Mucosa of descending colon (tissue), 3 donors: Measurements from ENCODE around the gene CDC73. TPM values are rescaled to one million over a fixed set of nuclear protein-coding genes. Genes with fewer than 3 reads are reported as not detected.

Experiments used
- ATAC-seq: fragments of 200-7000 bp; cut with Tn5 transposase; one replicate; pipeline ENCODE4 v1.9.1; 2020; ENCODE audit warnings: mild to moderate bottlenecking, moderate library complexity
- DNase-seq, 3 donors: peaks; one replicate each; pipeline ENCODE4 v3.0.0-alpha.2; 2020
- H3K36me3 ChIP-seq: fragments of 200-600 bp; one replicate; pipeline ENCODE4 v1.8.0; 2021; ENCODE audit warnings: low read depth, mild to moderate bottlenecking
- H3K4me1 ChIP-seq: fragments of 200-600 bp; one replicate; pipeline ENCODE4 v1.8.0; 2021; ENCODE audit warnings: low read depth, mild to moderate bottlenecking
- H3K4me3 ChIP-seq: fragments of 200-600 bp; one replicate; pipeline ENCODE4 v1.8.0; 2021; ENCODE audit warnings: mild to moderate bottlenecking
- H3K9me3 ChIP-seq: fragments of 200-600 bp; one replicate; pipeline ENCODE4 v1.8.0; 2021; ENCODE audit warnings: mild to moderate bottlenecking
- intact Hi-C, 2 donors: fragments of 100-400 bp; cut with DNase I in 1 of 2; cut with micrococcal nuclease in 1 of 2; formaldehyde crosslinking; loops; one replicate each; pipeline versions ENCODE4 v1.11.0 to v1.11.1; 2022; cut with DNase I, micrococcal nuclease
- long read RNA-seq, 2 donors: library from polyadenylated mRNA; unstranded; transcript quantifications; one replicate each; pipeline ENCODE4 v2.0.0, GENCODE V29; 2019 to 2021
- total RNA-seq, 3 donors: library from RNA; stranded (reverse); fragmentation: NEBNext Ultra II Directional in 2 of 3; extraction: Animal tissue kit (Norgen Biotek cat#: 25700) in 2 of 3; gene quantifications; one replicate each; pipeline versions ENCODE4 v1.2.1 to v1.2.4, GENCODE V29; 2021 to 2023
- TF ChIP-seq, protein P1 (sequence below): fragments of 200-600 bp; IDR thresholded peaks from one replicate; pipeline ENCODE4 v1.8.0; 2022; ENCODE audit warnings: antibody characterized with exemption, mild to moderate bottlenecking
- donor health status: DM: no; HTN: no; CAD: no; lungs with moderate emphysema.
- donor health status: DM: no; HTN: no; CAD: no.
- donor health status: DM: no; HTN: yes; CAD: no.

The CDC73 gene
- 10 to 100 TPM; 41.0 to 82.0 (median 45.3) TPM for total RNA-seq
- long read RNA-seq, donor 1, full-length matches to known transcripts: 51 of 63 reads
- long read RNA-seq, donor 1, partial matches to known transcripts: 7 of 63 reads
- long read RNA-seq, donor 1, other reads (novel, unspliced or antisense): 5 of 63 reads
- long read RNA-seq, donor 2, full-length matches to known transcripts: 7 of 20 reads
- long read RNA-seq, donor 2, partial matches to known transcripts: 12 of 20 reads
- long read RNA-seq, donor 2, other reads (novel, unspliced or antisense): 1 of 20 reads

DNA sequence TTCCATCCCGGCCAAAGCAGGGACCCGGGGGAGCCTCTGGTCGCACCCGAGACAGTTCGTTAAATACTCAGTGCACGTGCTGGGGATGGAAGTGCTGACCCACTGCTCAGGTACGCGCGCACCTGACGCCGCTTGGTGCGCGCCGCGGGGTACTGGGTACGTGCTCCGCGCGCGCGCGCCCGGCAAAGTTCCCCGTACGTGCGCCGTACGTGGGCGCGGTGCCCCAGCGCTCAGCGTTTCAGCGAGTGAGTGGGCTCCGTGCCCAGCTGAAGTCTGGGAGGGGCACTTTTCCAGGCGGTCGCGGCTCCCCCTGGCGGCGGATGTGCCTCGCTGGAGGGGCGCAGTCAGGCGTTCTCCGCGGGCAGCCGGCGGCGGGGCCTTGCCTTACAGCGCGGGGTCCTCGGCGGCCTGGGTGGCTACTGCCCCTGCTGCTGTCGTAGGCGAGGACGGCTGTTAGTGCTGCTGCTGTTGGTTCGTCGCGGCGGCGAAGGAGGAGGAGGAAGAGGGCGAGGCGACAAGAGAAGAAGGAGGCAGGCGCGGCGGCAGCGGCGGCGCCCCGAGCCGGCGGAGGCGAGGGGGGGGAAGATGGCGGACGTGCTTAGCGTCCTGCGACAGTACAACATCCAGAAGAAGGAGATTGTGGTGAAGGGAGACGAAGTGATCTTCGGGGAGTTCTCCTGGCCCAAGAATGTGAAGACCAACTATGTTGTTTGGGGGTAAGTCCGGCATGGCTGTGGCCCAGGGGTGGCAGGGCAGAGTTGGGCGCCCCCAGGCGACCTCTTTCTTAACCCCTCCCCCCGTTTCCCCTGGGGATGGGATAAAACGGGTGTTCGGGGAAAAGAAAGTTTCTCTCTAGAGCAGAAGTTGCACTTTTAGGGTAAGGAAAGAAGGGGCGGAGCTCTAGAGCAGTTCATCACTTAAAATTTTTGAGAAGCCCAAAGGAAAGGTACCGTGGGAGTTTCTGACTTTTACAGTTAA lies at the start of gene CDC73:
Gene CDC73 (plus strand): TSS at position 416 of the 978 bp plus-strand sequence. CDS start 170 bp downstream, at position 586.
- Histone ChIP-seq H3K36me3 (no peaks in the 10 kb centered on the region), H3K9me3 (no peaks in the 10 kb centered on the region), H3K4me1 (peaks cover 18% of the 10 kb centered on the region), H3K4me3 (peak within 1 kb of the TSS; percentile 70)
- DNase-seq (peak; percentile 99 to 100 (median 99)), ATAC-seq (peak; percentile 98)
- intact Hi-C loops: no loop called here
- TF ChIP-seq, protein P1, sequence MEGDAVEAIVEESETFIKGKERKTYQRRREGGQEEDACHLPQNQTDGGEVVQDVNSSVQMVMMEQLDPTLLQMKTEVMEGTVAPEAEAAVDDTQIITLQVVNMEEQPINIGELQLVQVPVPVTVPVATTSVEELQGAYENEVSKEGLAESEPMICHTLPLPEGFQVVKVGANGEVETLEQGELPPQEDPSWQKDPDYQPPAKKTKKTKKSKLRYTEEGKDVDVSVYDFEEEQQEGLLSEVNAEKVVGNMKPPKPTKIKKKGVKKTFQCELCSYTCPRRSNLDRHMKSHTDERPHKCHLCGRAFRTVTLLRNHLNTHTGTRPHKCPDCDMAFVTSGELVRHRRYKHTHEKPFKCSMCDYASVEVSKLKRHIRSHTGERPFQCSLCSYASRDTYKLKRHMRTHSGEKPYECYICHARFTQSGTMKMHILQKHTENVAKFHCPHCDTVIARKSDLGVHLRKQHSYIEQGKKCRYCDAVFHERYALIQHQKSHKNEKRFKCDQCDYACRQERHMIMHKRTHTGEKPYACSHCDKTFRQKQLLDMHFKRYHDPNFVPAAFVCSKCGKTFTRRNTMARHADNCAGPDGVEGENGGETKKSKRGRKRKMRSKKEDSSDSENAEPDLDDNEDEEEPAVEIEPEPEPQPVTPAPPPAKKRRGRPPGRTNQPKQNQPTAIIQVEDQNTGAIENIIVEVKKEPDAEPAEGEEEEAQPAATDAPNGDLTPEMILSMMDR: peak; percentile 97

DNA sequence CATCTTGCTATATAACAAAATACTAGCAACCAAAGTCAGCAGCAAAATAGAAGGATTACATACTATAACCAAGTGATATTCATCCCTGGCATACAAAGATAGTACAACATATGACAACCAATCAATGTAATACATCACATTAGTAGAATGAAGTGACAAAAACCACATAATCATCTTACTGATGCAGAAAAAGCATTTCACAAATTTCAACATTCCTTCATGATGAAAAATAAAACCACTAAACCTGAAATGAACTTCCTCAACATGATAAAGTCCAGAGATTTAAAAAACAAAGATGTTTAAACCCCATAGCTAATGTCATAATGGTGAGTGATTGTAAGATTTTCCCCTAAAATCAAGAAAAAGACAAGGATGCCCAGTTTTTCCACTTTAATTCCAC lies 43.8 kb upstream of the CDC73 start:
- no peaks in the 10 kb centered on the region for H3K4me1 ChIP-seq
- TF ChIP-seq, protein P1: no peak
- H3K4me3 ChIP-seq: no peak overlapping the region
- ATAC-seq (no peak), DNase-seq (no peak)
- intact Hi-C loops: no loop called here
- no peaks in the 10 kb centered on the region for H3K36me3 ChIP-seq
- peaks cover 3% of the 10 kb centered on the region for H3K9me3 ChIP-seq

DNA sequence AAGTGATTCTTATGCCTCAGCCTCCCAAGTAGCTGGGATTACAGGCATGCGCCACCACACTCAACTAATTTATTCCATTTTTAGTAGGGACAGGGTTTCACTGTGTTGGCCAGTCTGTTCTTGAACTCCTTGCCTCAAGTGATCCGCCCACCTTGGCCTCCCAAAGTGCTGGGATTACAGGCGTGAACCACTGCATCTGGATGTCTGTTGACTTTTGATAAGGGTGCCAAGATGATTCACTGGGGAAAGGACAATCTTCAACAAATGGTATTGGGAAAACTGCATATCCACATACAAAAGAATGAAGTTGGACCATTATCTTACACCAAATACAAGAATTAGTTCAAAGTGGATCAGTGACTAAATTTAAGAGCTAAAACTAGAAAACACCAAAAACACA lies 42.6 kb upstream of the CDC73 start:
- Histone ChIP-seq H3K4me3 (no peak overlapping the region), H3K4me1 (no peaks in the 10 kb centered on the region), H3K9me3 (peaks cover 3% of the 10 kb centered on the region), H3K36me3 (no peaks in the 10 kb centered on the region)
- intact Hi-C loops: no loop called here
- DNase-seq (no peak), ATAC-seq (no peak)
- TF ChIP-seq, protein P1: no peak

DNA sequence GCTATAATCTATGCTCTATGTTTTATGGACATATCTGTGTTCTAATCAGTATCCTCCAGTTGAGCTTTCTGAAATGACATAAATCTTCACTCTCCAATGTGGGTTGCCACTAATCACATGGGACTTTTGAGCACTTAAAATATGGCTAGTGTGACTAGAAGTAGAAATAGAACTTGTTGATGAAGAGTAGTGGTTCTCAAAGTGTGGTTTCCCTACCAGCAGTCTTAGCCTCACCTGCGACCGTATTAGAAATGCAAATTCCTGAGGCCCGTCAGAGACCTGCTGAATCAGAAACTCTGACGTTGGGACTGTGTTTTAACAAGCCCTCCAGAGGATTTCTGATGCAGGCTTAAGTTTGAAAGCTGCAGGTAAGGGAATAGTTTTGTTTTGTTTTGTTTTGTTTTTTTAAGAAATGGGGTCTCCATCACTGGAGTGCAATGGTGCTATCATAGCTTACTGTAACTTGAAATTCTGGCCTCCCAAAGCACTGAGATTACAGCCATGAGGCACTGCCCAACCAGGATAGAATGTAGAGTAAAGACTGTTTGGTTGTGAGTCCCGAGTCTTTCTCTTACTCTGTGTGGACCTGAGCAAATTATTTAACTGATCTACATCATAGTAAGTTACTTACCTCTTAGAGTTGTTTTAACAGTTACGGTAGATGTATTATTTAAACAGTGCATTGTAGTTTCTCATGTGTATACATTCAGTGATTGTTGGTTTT lies 38.3 kb upstream of the CDC73 start:
- TF ChIP-seq, protein P1: no peak
- Histone ChIP-seq H3K4me3 (no peak overlapping the region), H3K36me3 (no peaks in the 10 kb centered on the region), H3K9me3 (no peaks in the 10 kb centered on the region), H3K4me1 (no peaks in the 10 kb centered on the region)
- intact Hi-C loops: no loop called here
- DNase-seq (no peak), ATAC-seq (no peak)

DNA sequence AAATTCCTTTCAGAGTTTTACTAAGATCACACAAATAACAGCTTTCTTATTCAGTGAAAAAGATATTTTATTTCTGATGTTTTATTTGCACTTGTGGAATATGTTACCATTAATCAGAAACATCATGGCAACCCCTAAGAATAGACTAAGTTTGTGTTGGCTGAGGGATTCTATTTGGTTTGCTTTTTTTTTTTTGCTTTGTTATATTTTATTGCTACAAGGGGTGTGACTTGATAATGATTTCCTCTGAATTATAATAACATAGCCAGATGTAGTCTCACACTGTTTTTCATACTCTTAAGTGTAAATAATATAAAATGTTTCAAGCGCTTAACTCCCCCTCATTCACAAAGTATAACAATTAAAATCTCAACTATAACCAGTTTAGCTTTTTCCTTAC lies 36.6 kb upstream of the CDC73 start:
- ATAC-seq (no peak), DNase-seq (no peak)
- intact Hi-C loops: no loop called here
- H3K36me3 ChIP-seq: no peaks in the 10 kb centered on the region
- H3K9me3 ChIP-seq: no peaks in the 10 kb centered on the region
- TF ChIP-seq, protein P1: no peak
- no peak overlapping the region for H3K4me3 ChIP-seq
- no peaks in the 10 kb centered on the region for H3K4me1 ChIP-seq
